Mammary epithelial cell (primary cell): ENCODE measurements around the gene LPP.

Experiments used
- EZH2 ChIP-seq: IDR thresholded peaks from 2 replicates; pipeline ENCODE4 v1.6.1; 2012; ENCODE audit warnings: low read length, inconsistent platforms, borderline replicate concordance
- TF ChIP-seq, protein P1 (sequence below), 2 donors: IDR thresholded peaks in 1 of 2; conservative IDR thresholded peaks in 1 of 2; 2 replicates each; pipeline ENCODE4 v1.5.1; 2011 to 2012; ENCODE audit warnings: inconsistent platforms in 2 of 2, low read length in 2 of 2, mild to moderate bottlenecking in 2 of 2, control low read depth in 1 of 2, low read depth in 1 of 2; ENCODE audit not compliant: insufficient read depth in 1 of 2; ENCODE audit errors: extremely low read depth in 1 of 2

DNA sequence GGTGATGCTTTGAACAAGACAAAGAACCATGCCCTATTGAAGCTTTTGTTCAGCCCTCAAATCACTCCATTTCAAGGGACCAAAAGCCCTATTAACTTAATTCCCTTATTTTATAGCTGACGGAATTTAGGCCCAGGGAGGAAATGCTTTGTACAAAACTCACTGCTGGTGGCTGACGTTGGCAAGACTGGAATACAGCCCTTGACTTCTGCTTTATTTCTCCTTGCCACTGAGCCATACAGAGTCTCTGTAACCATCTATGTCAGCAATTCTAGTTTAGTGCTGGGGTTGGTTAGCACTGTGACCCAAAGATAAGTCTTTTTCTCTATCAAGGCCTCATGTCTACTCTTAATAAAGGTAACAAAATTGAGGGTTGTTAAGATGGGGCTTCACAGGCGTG, 701.7 kb downstream of the LPP start:
- TF ChIP-seq, protein P1, sequence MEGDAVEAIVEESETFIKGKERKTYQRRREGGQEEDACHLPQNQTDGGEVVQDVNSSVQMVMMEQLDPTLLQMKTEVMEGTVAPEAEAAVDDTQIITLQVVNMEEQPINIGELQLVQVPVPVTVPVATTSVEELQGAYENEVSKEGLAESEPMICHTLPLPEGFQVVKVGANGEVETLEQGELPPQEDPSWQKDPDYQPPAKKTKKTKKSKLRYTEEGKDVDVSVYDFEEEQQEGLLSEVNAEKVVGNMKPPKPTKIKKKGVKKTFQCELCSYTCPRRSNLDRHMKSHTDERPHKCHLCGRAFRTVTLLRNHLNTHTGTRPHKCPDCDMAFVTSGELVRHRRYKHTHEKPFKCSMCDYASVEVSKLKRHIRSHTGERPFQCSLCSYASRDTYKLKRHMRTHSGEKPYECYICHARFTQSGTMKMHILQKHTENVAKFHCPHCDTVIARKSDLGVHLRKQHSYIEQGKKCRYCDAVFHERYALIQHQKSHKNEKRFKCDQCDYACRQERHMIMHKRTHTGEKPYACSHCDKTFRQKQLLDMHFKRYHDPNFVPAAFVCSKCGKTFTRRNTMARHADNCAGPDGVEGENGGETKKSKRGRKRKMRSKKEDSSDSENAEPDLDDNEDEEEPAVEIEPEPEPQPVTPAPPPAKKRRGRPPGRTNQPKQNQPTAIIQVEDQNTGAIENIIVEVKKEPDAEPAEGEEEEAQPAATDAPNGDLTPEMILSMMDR (conservative IDR thresholded peaks at IDR 0.05 in 1 of 2, IDR thresholded peaks at IDR 0.05 in 1 of 2; ENCODE audit: extremely low read depth in 1 of 2, insufficient read depth in 1 of 2, low read depth in 1 of 2, low read length in 2 of 2): no peak
- no peak for TF ChIP-seq EZH2
